PC-9 (cell line): ENCODE measurements around the gene C5orf63. TPM values are rescaled to one million over a fixed set of nuclear protein-coding genes. Genes with fewer than 3 reads are reported as not detected.
"Not testable (repeated sequence)": the region's sequence is repeated elsewhere in the genome, so short reads cannot be mapped to it uniquely, and the experiment has no call there.

ENCODE experiments used
- Bru-seq: library from RNA; stranded (reverse); fragments of 400-500 nt; gene quantifications from one replicate; lab custom pipeline; 2021; lab: Mats Ljungman, UMichigan
- BruChase-seq, 2 experiments: library from RNA; stranded (reverse); fragments of 400-500 nt; gene quantifications; one replicate each; lab custom pipeline; 2021; lab: Mats Ljungman, UMichigan
- BruUV-seq: library from RNA; stranded (reverse); fragments of 400-500 nt; replicated peaks from 2 replicates; lab custom pipeline; 2021; lab: Mats Ljungman, UMichigan
- CTCF ChIA-PET: fragments of 300-600 bp; sonication (Branson Sonifier 250); formaldehyde crosslinking; loops from one replicate; lab custom pipeline; 2022; ENCODE audit warnings: antibody characterized with exemption; lab: Charles Lee
- POLR2A ChIA-PET: fragments of 300-600 bp; sonication (Branson Sonifier 250); formaldehyde crosslinking; loops from one replicate; lab custom pipeline; 2022; ENCODE audit warnings: antibody characterized with exemption; ENCODE audit not compliant: unreplicated experiment; lab: Charles Lee
- DNase-seq, 2 experiments: peaks; one replicate each; pipeline versions ENCODE4 v3.0.0 to v3.0.0-alpha.2; 2015 to 2022; ENCODE audit warnings: mixed read lengths in 1 of 2
- H2AFZ ChIP-seq: fragments of 200-600 bp; sonication (generic); 2 replicates; pipeline ENCODE4 v1.8.1; 2017; ENCODE audit warnings: antibody characterized with exemption
- H3F3A ChIP-seq: fragments of 200-600 bp; sonication (generic); 2 replicates; pipeline ENCODE4 v1.8.1; 2017; ENCODE audit warnings: antibody characterized with exemption, mild to moderate bottlenecking, low read depth; ENCODE audit not compliant: insufficient read depth
- H3K27ac ChIP-seq: fragments of 200-600 bp; sonication (generic); 2 replicates; pipeline ENCODE4 v1.6.1; 2016; ENCODE audit warnings: mixed run types
- H3K27me3 ChIP-seq: fragments of 200-600 bp; sonication (generic); 2 replicates; pipeline ENCODE4 v1.6.1; 2016; ENCODE audit warnings: low read depth, mixed run types; ENCODE audit not compliant: insufficient read depth
- H3K36me3 ChIP-seq: fragments of 200-600 bp; sonication (generic); 2 replicates; pipeline ENCODE4 v1.6.1; 2016; ENCODE audit warnings: low read depth, mixed run types
- H3K4me1 ChIP-seq: fragments of 200-600 bp; sonication (generic); replicated peaks from 2 replicates; pipeline ENCODE4 v1.6.1; 2016; ENCODE audit warnings: mixed run types; ENCODE audit not compliant: insufficient read depth
- H3K4me2 ChIP-seq: fragments of 200-600 bp; sonication (generic); 2 replicates; pipeline ENCODE4 v1.6.1; 2017; ENCODE audit warnings: mixed run types
- H3K4me3 ChIP-seq: fragments of 200-600 bp; sonication (generic); 2 replicates; pipeline ENCODE4 v1.6.1; 2016; ENCODE audit warnings: mixed run types
- H3K79me2 ChIP-seq: fragments of 200-600 bp; sonication (generic); 2 replicates; pipeline ENCODE4 v1.6.1; 2017; ENCODE audit warnings: low read depth, mixed run types
- H3K9me2 ChIP-seq: fragments of 200-600 bp; sonication (generic); 2 replicates; pipeline ENCODE4 v1.8.1; 2017; ENCODE audit warnings: mild to moderate bottlenecking; ENCODE audit not compliant: insufficient read depth
- H3K9me3 ChIP-seq: fragments of 200-600 bp; sonication (generic); 2 replicates; pipeline ENCODE4 v1.8.1; 2016; ENCODE audit warnings: low read depth; ENCODE audit not compliant: insufficient read depth
- H4K20me1 ChIP-seq: fragments of 200-600 bp; sonication (generic); 2 replicates; pipeline ENCODE4 v1.8.1; 2017; ENCODE audit not compliant: insufficient read depth
- CTCF ChIP-seq: fragments of 200-600 bp; sonication (generic); conservative IDR thresholded peaks from 2 replicates; pipeline ENCODE4 v1.6.1; 2017; ENCODE audit warnings: mixed run types, antibody characterized with exemption, mild to moderate bottlenecking, moderate library complexity
- EZH2 ChIP-seq: fragments of 200-600 bp; sonication (generic); IDR thresholded peaks from 2 replicates; pipeline ENCODE4 v1.8.0; 2017; ENCODE audit warnings: antibody characterized with exemption, low read depth
- intact Hi-C: fragments of 100-400 bp; cut with micrococcal nuclease; formaldehyde crosslinking; loops from one replicate; pipeline ENCODE4 v1.10.0; 2022; ENCODE audit not compliant: unreplicated experiment
- long read RNA-seq: library from polyadenylated mRNA; stranded (forward); transcript quantifications from one replicate; pipeline ENCODE4 v2.0.0, GENCODE V29; 2022
- total RNA-seq: library from RNA; stranded (reverse); gene quantifications from 2 replicates; pipeline ENCODE4 v1.2.3, GENCODE V29; 2021

C5orf63 gene
- 9.8 and 9.9 TPM in 2 replicates for total RNA-seq
- percentile 49 among the genes with signal in this experiment for Bru-seq, nascent RNA
- percentile 50 among the genes with signal in this experiment for BruChase-seq, experiment 1, labeled RNA remaining after a 2-hour chase
- BruChase-seq, experiment 2, labeled RNA remaining after a 6-hour chase = percentile 38 among the genes with signal in this experiment
- long read RNA-seq, full-length matches to known transcripts = 6 of 13 reads
- long read RNA-seq, partial matches to known transcripts = 5 of 13 reads
- long read RNA-seq, other reads (novel, unspliced or antisense) = 2 of 13 reads

- CTCF ChIA-PET = interaction anchor here (0.6 to 0.7 kb wide), 2 partner anchors 125 to 337 kb away, joined by 3 read pairs; no protein-coding TSS in a partner anchor
- Histone ChIP-seq H3K9me2 (no peaks in the 10 kb centered on the region), H4K20me1 (no peaks in the 10 kb centered on the region), H3K4me3 (peak within 1 kb of the TSS; percentile 82), H3K9me3 (no peaks in the 10 kb centered on the region; the same call in 1 of the 2 replicates), H3K4me2 (peak within 1 kb of the TSS; percentile 84), H3K36me3 (no peaks in the 10 kb centered on the region), H3K4me1 (peaks cover 18% of the 10 kb centered on the region), H3K27ac (no peak within 1 kb of the TSS), H3K27me3 (no peaks in the 10 kb centered on the region), H3K79me2 (no peaks in the 10 kb centered on the region), H2AFZ (peak within 1 kb of the TSS; percentile 93), H3F3A (peaks cover 7% of the 10 kb centered on the region; the same call in 1 of the 2 replicates)
- POLR2A ChIA-PET = interaction anchor here (0.7 kb wide), 1 partner anchor 32 kb away, joined by 5 read pairs; no protein-coding TSS in a partner anchor
- peak in 1 of 2 experiments; percentile 58 for DNase-seq
- intact Hi-C loops = loop anchor here (2.0 kb wide), 1 partner anchor 42 kb away; the partner anchor contains the start of gene MARCHF3
- TF ChIP-seq CTCF (no peak), EZH2 (no peak)
- TSS peak; percentile 77 for BruUV-seq
Observed at GRCh38 chr5:127072861-127073846, at the start of gene C5orf63. C5orf63 (minus strand) TSS chr5:127073502; CDS start chr5:127058995, 14,507 bp downstream.

GRCh38 chr5:127112347-127112864, 39.1 kb upstream of the C5orf63 start:
- Histone ChIP-seq H3K9me2 (no peaks in the 10 kb centered on the region; the same call in 1 of the 2 replicates), H3K79me2 (no peaks in the 10 kb centered on the region), H3K27me3 (no peaks in the 10 kb centered on the region), H3K4me3 (no peak overlapping the region), H4K20me1 (no peaks in the 10 kb centered on the region), H2AFZ (no peak overlapping the region), H3K4me1 (no peaks in the 10 kb centered on the region), H3F3A (no peaks in the 10 kb centered on the region), H3K4me2 (no peak overlapping the region), H3K9me3 (no peaks in the 10 kb centered on the region), H3K27ac (no peak overlapping the region), H3K36me3 (no peaks in the 10 kb centered on the region)
- BruUV-seq = no TSS peak
- no peak for TF ChIP-seq EZH2
- TF ChIP-seq CTCF = no peak
- DNase-seq = no peak
- intact Hi-C loops = no loop called here
- CTCF ChIA-PET = no interaction called here
- POLR2A ChIA-PET = no interaction called here

- H3K27ac ChIP-seq = no peak overlapping the region
- no peaks in the 10 kb centered on the region for H4K20me1 ChIP-seq
- TF ChIP-seq EZH2 (no peak), CTCF (no peak)
- no peak for DNase-seq
- no TSS peak for BruUV-seq
- ChIA-PET POLR2A (no interaction called here), CTCF (no interaction called here)
- no peaks in the 10 kb centered on the region for H3F3A ChIP-seq
- H3K36me3 ChIP-seq = no peaks in the 10 kb centered on the region
- no peaks in the 10 kb centered on the region for H3K9me3 ChIP-seq
- intact Hi-C loops = no loop called here
- H3K9me2 ChIP-seq = no peaks in the 10 kb centered on the region; the same call in 1 of the 2 replicates
- no peak overlapping the region for H3K4me2 ChIP-seq
- H2AFZ ChIP-seq = no peak overlapping the region
- H3K4me3 ChIP-seq = no peak overlapping the region
- H3K27me3 ChIP-seq = no peaks in the 10 kb centered on the region
- H3K79me2 ChIP-seq = no peaks in the 10 kb centered on the region
- H3K4me1 ChIP-seq = no peaks in the 10 kb centered on the region
Observed at GRCh38 chr5:127111112-127111511, 37.8 kb upstream of the C5orf63 start.

- POLR2A ChIA-PET, intact Hi-C loops, H3F3A ChIP-seq, H2AFZ ChIP-seq, CTCF ChIA-PET, H4K20me1 ChIP-seq, BruUV-seq, H3K79me2 ChIP-seq, H3K9me3 ChIP-seq, H3K27me3 ChIP-seq, H3K27ac ChIP-seq, H3K4me1 ChIP-seq, H3K9me2 ChIP-seq, H3K36me3 ChIP-seq: not testable (repeated sequence)
- DNase-seq = peak in 1 of 2 experiments; percentile 5
- Histone ChIP-seq H3K4me2 (peak overlapping the region; percentile 60), H3K4me3 (peak overlapping the region; percentile 19; the same call in 1 of the 2 replicates)
Observed at GRCh38 chr5:127108624-127109260, 35.4 kb upstream of the C5orf63 start.
